Liver (tissue), 9 donors: ENCODE data around the gene TNFSF8. TPM values are rescaled to one million over a fixed set of nuclear protein-coding genes. Genes with fewer than 3 reads are reported as not detected.

Experiments used
- DNase-seq: peaks from one replicate; pipeline ENCODE4 v3.0.0-alpha.2; 2017; ENCODE audit warnings: low spot score
- H3K27ac ChIP-seq, 2 donors: one replicate each; pipeline ENCODE4 v1.7.0; 2013; ENCODE audit warnings: inconsistent platforms in 2 of 2, low read length in 2 of 2, control low read depth in 1 of 2, low read depth in 1 of 2, mild to moderate bottlenecking in 1 of 2
- H3K27me3 ChIP-seq, 4 donors: one replicate each; pipeline versions ENCODE4 v1.6.1 to v1.7.0; 2013; ENCODE audit warnings: low read length in 3 of 4, inconsistent platforms in 1 of 4, mild to moderate bottlenecking in 1 of 4, moderate library complexity in 1 of 4; ENCODE audit not compliant: control insufficient read depth in 4 of 4, insufficient read depth in 4 of 4
- H3K36me3 ChIP-seq, 4 donors: one replicate each; pipeline versions ENCODE4 v1.6.1 to v1.7.0; 2013; ENCODE audit warnings: low read length in 3 of 4, mild to moderate bottlenecking in 3 of 4, low read depth in 1 of 4, moderate library complexity in 1 of 4; ENCODE audit not compliant: control insufficient read depth in 4 of 4, insufficient read depth in 3 of 4
- H3K4me1 ChIP-seq, 4 donors: one replicate each; pipeline versions ENCODE4 v1.6.1 to v1.7.0; 2013; ENCODE audit warnings: low read length in 3 of 4, mild to moderate bottlenecking in 3 of 4, moderate library complexity in 1 of 4; ENCODE audit not compliant: control insufficient read depth in 4 of 4, insufficient read depth in 4 of 4
- H3K4me3 ChIP-seq, 3 donors: one replicate each; pipeline versions ENCODE4 v1.6.1 to v1.7.0; 2013; ENCODE audit warnings: low read length in 3 of 3, control low read depth in 1 of 3, low read depth in 1 of 3, mild to moderate bottlenecking in 1 of 3
- H3K9ac ChIP-seq, 2 donors: one replicate each; pipeline ENCODE4 v1.7.0; 2013; ENCODE audit warnings: low read length in 2 of 2, mild to moderate bottlenecking in 2 of 2, moderate library complexity in 2 of 2, control low read depth in 1 of 2, low read depth in 1 of 2
- H3K9me3 ChIP-seq, 4 donors: one replicate each; pipeline versions ENCODE4 v1.6.1 to v1.7.0; 2013; ENCODE audit warnings: low read length in 3 of 4; ENCODE audit not compliant: control insufficient read depth in 4 of 4
- CTCF ChIP-seq: fragments of 150-350 bp; IDR thresholded peaks from 2 replicates; pipeline ENCODE4 v1.5.1; 2017; ENCODE audit warnings: improper control_type of control experiment, low read depth, low read length; ENCODE audit not compliant: missing input control
- FOXA2 ChIP-seq: IDR thresholded peaks from 2 replicates; pipeline ENCODE4 v1.6.1; 2016; ENCODE audit warnings: antibody characterized with exemption
- GABPA ChIP-seq, 2 donors: IDR thresholded peaks in 1 of 2; conservative IDR thresholded peaks in 1 of 2; 2 replicates each; pipeline ENCODE4 v1.6.1; 2016; ENCODE audit warnings: antibody characterized with exemption in 2 of 2, mild to moderate bottlenecking in 1 of 2, moderate library complexity in 1 of 2
- HNF4A ChIP-seq, 2 donors: conservative IDR thresholded peaks; 2 replicates each; pipeline ENCODE4 v1.6.1; 2016; ENCODE audit warnings: antibody characterized with exemption in 2 of 2, mild to moderate bottlenecking in 2 of 2
- HNF4G ChIP-seq: IDR thresholded peaks from 2 replicates; pipeline ENCODE4 v1.6.1; 2016; ENCODE audit warnings: antibody characterized with exemption
- JUND ChIP-seq, 2 donors: IDR thresholded peaks; 2 replicates each; pipeline ENCODE4 v1.6.1; 2016; ENCODE audit warnings: antibody characterized with exemption in 2 of 2
- MAX ChIP-seq: IDR thresholded peaks from 2 replicates; pipeline ENCODE4 v1.6.1; 2016; ENCODE audit warnings: antibody characterized with exemption
- REST ChIP-seq: IDR thresholded peaks from 2 replicates; pipeline ENCODE4 v1.6.1; 2016; ENCODE audit warnings: antibody characterized with exemption, mild to moderate bottlenecking
- RXRA ChIP-seq, 2 donors: IDR thresholded peaks; 2 replicates each; pipeline ENCODE4 v1.6.1; 2017 to 2018; ENCODE audit warnings: antibody characterized with exemption in 2 of 2, mild to moderate bottlenecking in 1 of 2
- SP1 ChIP-seq: IDR thresholded peaks from 2 replicates; pipeline ENCODE4 v1.6.1; 2018; ENCODE audit warnings: antibody characterized with exemption, mild to moderate bottlenecking
- TAF1 ChIP-seq: conservative IDR thresholded peaks from 2 replicates; pipeline ENCODE4 v1.6.1; 2016; ENCODE audit warnings: antibody characterized with exemption, mild to moderate bottlenecking
- YY1 ChIP-seq: IDR thresholded peaks from 2 replicates; pipeline ENCODE4 v1.6.1; 2016; ENCODE audit warnings: antibody characterized with exemption, mild to moderate bottlenecking
- WGBS: extraction: QIAGEN DNeasy Blood & Tissue Kit; methylation state at CpG from one replicate; pipeline ENCODE4 v1.1.7; 2013; 5-methylcytosine and 5-hydroxymethylcytosine counted together
- polyA plus RNA-seq, 2 donors: library from polyadenylated mRNA; stranded (reverse) in 1 of 2; unstranded in 1 of 2; fragments of 200-250 nt in 1 of 2; fragments of >200 nt in 1 of 2; fragmentation: Nextera tagmentation in 1 of 2; extraction: Ambion mirVana in 1 of 2; gene quantifications; one replicate each; pipeline versions ENCODE4 v1.2.1 to v1.2.3, GENCODE V29; 2013 to 2015
- total RNA-seq, 2 donors: library from RNA; depleted of rRNA; stranded (reverse); fragments of >200 nt; gene quantifications; one replicate each; pipeline ENCODE4 v1.2.3, GENCODE V29; 2014
- donor health status: healthy.
- donor health status: healthy.
- donor health status: healthy.
- donor health status: healthy.
- donor health status: healthy.

TNFSF8 gene
- total and polyA plus RNA-seq, 4 donors = 0.28 to 1.4 (median 0.51) TPM

GRCh38 chr9:114925039-114925438 is 5.4 kb downstream of the TNFSF8 start (continued):
- no peak for TF ChIP-seq CTCF
- no peak for TF ChIP-seq HNF4G
- no peak for TF ChIP-seq TAF1
- no peak for TF ChIP-seq GABPA (IDR thresholded peaks at IDR 0.05 in 1 of 2, conservative IDR thresholded peaks at IDR 0.05 in 1 of 2)
- TF ChIP-seq RXRA (IDR thresholded peaks at IDR 0.05) = no peak

GRCh38 chr9:114924327-114924726 is 6.1 kb downstream of the TNFSF8 start:
- no peak overlapping the region for H3K4me3 ChIP-seq
- H3K9ac ChIP-seq = no peak overlapping the region
- no peak for DNase-seq
- H3K9me3 ChIP-seq = no peaks in the 10 kb centered on the region
- no peaks in the 10 kb centered on the region for H3K36me3 ChIP-seq
- H3K27ac ChIP-seq = no peak overlapping the region
- TF ChIP-seq SP1 = peak; percentile 36
- TF ChIP-seq FOXA2 = no peak
- TF ChIP-seq MAX = no peak
- peak in 1 of 2 donors; percentile 32 for TF ChIP-seq RXRA (IDR thresholded peaks at IDR 0.05)
- no peak for TF ChIP-seq YY1
- H3K27me3 ChIP-seq = no peaks in the 10 kb centered on the region
- peaks cover 3 to 13% (median 9%) of the 10 kb centered on the region in 4 donors for H3K4me1 ChIP-seq

GRCh38 chr9:114923918-114924317 is 6.5 kb downstream of the TNFSF8 start:
- H3K36me3 ChIP-seq = no peaks in the 10 kb centered on the region
- TF ChIP-seq REST (no peak), JUND (IDR thresholded peaks at IDR 0.05) (no peak), SP1 (peak; percentile 48), HNF4A (conservative IDR thresholded peaks at IDR 0.05) (peak; percentile 42 to 58)
- no peaks in the 10 kb centered on the region for H3K9me3 ChIP-seq
- DNase-seq = no peak
- H3K4me1 ChIP-seq = peaks cover 3 to 13% (median 9%) of the 10 kb centered on the region in 4 donors
- 51% methylated on average over 3 of the region's 3 CpGs for WGBS
- no peaks in the 10 kb centered on the region for H3K27me3 ChIP-seq
- no peak overlapping the region for H3K4me3 ChIP-seq
- no peak overlapping the region for H3K9ac ChIP-seq
- no peak overlapping the region for H3K27ac ChIP-seq
